AG09309 (cell line): ENCODE results near the gene JADE2.
"Not testable (repeated sequence)": the region's sequence is repeated elsewhere in the genome, so short reads cannot be mapped to it uniquely, and the experiment has no call there.

Source experiments
- DNase-seq: peaks from one replicate; pipeline ENCODE4 v3.0.0-alpha.2; 2010; ENCODE audit warnings: low read depth
- H3K4me3 ChIP-seq: 2 replicates; pipeline ENCODE4 v1.5.1; 2011; ENCODE audit warnings: mild to moderate bottlenecking, low read depth, low read length, moderate library complexity; ENCODE audit not compliant: control insufficient read depth
- TF ChIP-seq, protein P1 (sequence below): IDR thresholded peaks from 2 replicates; pipeline ENCODE4 v1.5.1; 2011; ENCODE audit warnings: mild to moderate bottlenecking, low read depth, low read length, inconsistent platforms; ENCODE audit not compliant: insufficient read depth, control insufficient read depth; ENCODE audit errors: missing control alignments

Gene JADE2

DNA sequence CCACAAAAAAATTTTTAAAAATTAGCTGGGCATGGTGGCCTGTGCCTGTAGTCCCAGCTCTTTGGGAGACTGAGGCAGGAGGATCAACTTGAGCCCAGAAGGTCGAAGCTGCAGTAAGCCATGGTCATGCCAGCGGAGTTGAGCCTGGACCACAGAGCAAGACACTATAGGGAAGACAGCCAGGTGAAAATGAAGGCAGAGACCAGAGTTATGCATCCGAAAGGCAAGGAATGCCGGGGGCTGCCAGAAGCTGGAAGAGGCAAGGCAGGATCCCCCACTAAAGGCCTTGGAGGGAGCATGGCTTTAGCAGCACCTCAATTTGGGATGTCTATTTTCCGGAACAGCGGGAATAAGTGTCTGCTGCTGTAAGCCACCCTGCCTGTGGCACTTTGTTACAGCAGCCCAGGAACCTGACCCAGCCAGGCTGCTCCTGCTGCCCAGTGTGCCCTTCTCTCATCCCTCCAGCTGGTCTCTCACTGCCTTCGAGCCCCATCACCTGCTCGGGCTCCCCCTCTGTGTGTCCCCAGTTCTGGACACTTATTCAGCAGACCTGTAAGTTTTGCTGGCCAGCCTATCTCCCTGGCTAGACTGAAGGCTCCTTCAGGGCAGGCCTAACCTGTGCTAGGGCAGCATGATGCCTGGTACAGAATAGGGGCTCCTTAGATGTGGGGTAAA lies 16.8 kb upstream of the JADE2 start:
- no peak overlapping the region for H3K4me3 ChIP-seq
- TF ChIP-seq, protein P1, sequence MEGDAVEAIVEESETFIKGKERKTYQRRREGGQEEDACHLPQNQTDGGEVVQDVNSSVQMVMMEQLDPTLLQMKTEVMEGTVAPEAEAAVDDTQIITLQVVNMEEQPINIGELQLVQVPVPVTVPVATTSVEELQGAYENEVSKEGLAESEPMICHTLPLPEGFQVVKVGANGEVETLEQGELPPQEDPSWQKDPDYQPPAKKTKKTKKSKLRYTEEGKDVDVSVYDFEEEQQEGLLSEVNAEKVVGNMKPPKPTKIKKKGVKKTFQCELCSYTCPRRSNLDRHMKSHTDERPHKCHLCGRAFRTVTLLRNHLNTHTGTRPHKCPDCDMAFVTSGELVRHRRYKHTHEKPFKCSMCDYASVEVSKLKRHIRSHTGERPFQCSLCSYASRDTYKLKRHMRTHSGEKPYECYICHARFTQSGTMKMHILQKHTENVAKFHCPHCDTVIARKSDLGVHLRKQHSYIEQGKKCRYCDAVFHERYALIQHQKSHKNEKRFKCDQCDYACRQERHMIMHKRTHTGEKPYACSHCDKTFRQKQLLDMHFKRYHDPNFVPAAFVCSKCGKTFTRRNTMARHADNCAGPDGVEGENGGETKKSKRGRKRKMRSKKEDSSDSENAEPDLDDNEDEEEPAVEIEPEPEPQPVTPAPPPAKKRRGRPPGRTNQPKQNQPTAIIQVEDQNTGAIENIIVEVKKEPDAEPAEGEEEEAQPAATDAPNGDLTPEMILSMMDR, result no peak
- DNase-seq, result no peak

DNA sequence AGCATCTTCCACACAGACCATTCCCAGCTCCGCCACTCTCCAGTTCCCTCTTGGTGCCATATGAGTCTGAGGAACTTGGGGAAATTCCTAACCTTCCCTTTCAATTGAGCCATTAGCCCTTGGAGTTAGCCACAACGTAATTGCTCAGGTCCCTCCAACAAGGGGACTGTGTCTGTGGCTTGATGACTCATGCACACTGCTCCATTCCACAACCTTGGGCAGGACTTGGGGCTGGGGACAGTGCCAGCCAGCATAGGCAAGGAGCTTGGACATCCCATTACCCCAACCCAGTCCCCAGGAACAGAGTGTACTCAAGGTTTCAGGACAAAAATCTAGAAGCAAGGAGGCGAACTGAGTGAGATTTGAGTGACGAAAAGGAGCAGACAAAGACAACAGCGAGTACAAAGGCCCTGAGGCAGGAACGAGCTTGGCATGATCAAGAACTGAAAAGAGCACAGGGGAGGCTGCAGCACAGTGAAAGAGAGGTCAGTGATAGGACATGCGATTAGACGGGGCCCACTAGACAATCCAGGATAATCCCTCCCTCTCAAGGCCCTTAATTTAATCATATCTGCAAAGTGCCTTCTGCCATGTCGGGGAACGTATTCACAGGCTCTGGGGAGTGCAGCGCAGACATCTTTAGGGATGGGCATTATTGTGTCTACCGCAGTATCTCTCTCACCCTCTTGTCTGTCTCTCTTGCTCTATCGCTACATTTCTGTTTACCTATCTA lies 16.0 kb upstream of the JADE2 start:
- no peak overlapping the region for H3K4me3 ChIP-seq
- no peak for DNase-seq
- TF ChIP-seq, protein P1, result no peak

DNA sequence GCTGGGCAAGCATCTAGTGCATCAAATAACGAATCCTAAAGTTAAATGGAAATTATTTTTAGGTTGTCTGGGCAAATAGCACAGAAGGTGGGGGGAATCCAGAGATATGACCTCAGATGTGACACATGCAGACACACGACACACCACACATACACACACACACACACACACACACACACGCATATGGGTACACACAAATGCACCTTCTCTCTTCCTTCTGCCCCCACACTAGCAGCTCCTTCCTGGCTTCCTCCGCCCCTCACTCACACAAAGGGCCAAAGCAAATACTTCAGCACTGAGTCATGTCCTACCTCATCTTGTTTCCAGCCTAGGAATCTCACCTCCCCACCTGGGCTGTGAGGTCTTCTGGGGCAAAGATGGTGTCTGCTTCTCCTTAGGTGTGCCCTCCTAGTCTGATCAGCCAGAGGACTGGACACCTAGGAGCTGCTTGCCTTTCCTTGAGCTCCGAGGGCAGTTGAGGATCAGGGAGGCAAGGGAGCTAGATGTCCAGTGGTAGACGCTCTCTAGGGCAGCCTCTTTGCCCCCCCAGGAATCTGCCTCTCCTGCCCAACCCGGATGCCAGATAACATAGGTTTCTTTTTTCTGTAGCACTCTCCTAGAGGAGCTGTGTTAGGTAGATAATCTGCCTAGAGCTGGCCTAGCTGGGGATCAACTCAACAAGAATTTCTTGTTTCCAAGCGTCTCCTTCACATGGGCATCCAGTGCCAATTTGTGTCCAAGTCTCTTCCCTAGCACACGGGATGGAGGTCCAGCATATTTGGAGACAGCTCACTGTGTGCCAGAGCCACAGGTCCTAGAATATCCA lies 14.3 kb upstream of the JADE2 start:
- no peak for DNase-seq
- H3K4me3 ChIP-seq, result no peak overlapping the region
- TF ChIP-seq, protein P1, result no peak

DNA sequence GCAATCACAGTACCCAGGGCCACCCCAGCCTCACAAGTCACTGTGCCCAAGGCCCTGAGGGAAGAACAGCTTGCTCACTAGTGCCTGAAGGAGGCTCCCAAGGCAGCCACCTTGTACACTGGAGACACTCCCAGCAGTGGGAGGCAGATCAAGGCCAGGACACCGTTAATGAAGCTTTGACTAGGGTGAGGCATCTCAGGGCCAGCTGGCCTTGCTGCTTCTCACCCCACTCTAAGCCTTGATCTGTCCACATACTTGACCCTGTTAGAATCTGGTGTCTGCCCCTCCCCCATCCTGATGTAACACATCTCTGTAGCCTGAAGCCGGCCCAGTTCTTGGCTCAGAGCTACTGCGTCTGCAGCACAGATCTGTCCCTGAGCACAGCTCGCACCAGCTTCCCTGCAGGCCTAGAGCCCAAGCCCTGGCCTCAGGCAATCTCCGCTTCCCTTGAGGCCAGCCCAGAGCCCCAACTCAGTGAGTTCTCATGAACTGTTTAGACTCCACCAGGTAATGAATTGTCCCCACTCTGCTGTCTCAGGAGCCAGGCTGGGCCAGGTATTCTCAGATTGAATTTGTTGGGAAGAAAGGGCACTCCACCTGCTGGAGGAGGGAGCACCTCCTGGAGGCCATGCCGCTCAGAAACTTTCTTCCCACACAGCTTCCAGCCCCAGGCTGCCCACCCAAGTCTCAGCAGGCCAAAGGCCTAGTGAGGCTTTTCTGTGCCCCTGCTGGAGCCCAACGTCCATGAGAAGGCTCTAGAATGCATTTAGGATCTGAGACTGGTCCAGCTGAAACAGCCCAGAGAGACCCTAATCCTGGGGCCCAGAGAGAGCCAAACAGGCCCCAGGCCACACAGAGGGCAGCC lies 13.4 kb upstream of the JADE2 start:
- H3K4me3 ChIP-seq, result no peak overlapping the region
- TF ChIP-seq, protein P1, result no peak
- DNase-seq, result no peak

DNA sequence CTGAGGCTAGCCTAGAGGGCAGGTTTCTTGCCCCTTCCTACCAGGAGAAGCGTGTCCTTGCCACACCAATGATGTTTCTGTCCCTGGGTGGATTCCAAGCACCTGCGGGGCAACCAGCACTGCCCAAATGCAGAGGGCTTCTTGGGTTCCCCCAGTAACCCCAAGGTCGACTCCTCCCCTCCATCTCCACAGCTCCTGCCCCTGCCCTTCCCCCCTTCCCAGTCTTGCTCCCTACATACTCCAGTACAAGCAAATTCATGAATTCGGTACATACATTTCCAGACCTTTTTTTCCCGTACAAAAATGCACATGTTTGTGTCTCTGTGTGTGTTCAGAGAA lies 12.8 kb upstream of the JADE2 start:
- no peak for DNase-seq
- TF ChIP-seq, protein P1, result no peak
- no peak overlapping the region for H3K4me3 ChIP-seq

DNA sequence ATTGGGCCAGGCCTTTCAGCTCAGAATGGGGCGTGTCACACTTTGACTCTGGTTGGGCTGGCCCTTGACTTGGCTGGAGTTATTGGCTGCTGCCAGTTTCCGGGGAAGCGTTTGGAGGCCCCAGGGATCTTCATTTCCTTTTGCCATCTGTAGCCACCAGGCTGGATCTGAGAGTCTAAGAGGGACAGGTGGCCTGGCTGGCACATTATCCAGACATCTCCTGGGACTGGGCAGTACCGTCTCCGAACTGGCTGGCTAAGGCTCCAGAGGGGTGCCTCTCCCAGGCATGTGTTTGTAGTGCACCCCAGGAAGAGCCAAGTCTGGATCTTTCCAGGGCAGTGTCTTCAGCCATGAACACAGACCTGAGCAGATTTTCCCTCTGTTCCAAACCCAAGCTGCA lies 9.7 kb upstream of the JADE2 start:
- DNase-seq, result no peak
- no peak overlapping the region for H3K4me3 ChIP-seq
- TF ChIP-seq, protein P1, result no peak

DNA sequence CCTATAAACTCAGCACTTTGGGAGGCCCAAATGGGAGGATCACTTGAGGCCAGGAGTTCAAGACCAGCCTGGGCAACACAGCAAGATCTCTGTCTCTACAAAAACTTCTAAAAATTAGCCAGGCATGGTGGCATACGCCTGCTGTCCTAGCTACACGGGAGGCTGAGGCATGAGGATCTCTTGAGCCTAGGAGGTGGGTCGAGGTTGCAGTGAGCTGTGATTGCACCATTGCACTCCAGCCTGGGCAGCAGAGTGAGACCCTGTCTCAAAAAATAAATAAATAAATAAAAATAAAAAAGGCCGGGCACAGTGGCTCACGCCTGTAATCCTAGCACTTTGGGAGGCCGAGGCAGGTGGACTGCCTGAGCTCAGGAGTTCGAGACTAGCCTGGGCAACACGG lies 8.5 kb upstream of the JADE2 start:
- H3K4me3 ChIP-seq, DNase-seq: not testable (repeated sequence)
